Astrocyte (in vitro differentiated cells and primary cell): ENCODE results near the gene OCA2. TPM values are rescaled to one million over a fixed set of nuclear protein-coding genes. Genes with fewer than 3 reads are reported as not detected.

ENCODE experiments used
- DNase-seq: peaks from one replicate; pipeline ENCODE4 v3.0.0-alpha.2; 2010; ENCODE audit warnings: low read depth
- FAIRE-seq: peaks from 2 replicates; lab custom pipeline; 2011; peaks lifted over from hg19 to GRCh38; lab: Jason Lieb, UNC
- H2AFZ ChIP-seq: 2 replicates; pipeline ENCODE4 v1.6.0; 2012; ENCODE audit warnings: low read depth, low read length, inconsistent platforms
- H3K27ac ChIP-seq: 2 replicates; pipeline ENCODE4 v1.5.1; 2011; ENCODE audit warnings: low read depth, low read length, inconsistent platforms
- H3K27me3 ChIP-seq: 2 replicates; pipeline ENCODE4 v1.6.0; 2011; ENCODE audit warnings: low read length, inconsistent platforms; ENCODE audit not compliant: insufficient read depth
- H3K36me3 ChIP-seq: 2 replicates; pipeline ENCODE4 v1.5.1; 2011; ENCODE audit warnings: low read length, inconsistent platforms; ENCODE audit not compliant: insufficient read depth
- H3K4me1 ChIP-seq: 2 replicates; pipeline ENCODE4 v1.5.1; 2011; ENCODE audit warnings: low read length, inconsistent platforms; ENCODE audit not compliant: insufficient read depth
- H3K4me2 ChIP-seq: 2 replicates; pipeline ENCODE4 v1.6.0; 2012; ENCODE audit warnings: low read length, inconsistent platforms
- H3K4me3 ChIP-seq: 2 replicates; pipeline ENCODE4 v1.5.1; 2011; ENCODE audit warnings: low read depth, mild to moderate bottlenecking, low read length, inconsistent platforms; ENCODE audit not compliant: insufficient read depth
- H3K79me2 ChIP-seq: 2 replicates; pipeline ENCODE4 v1.6.0; 2012; ENCODE audit warnings: mild to moderate bottlenecking, low read length, inconsistent platforms; ENCODE audit not compliant: insufficient read depth
- H3K9ac ChIP-seq: 2 replicates; pipeline ENCODE4 v1.6.0; 2012; ENCODE audit warnings: mild to moderate bottlenecking, low read length, inconsistent platforms
- H3K9me3 ChIP-seq: 2 replicates; pipeline ENCODE4 v1.5.1; 2012; ENCODE audit warnings: low read depth, mild to moderate bottlenecking, low read length, inconsistent platforms; ENCODE audit not compliant: insufficient read depth
- H4K20me1 ChIP-seq: 2 replicates; pipeline ENCODE4 v1.6.0; 2012; ENCODE audit warnings: low read length, inconsistent platforms; ENCODE audit not compliant: insufficient read depth
- H3K27ac Mint-ChIP-seq: one replicate; pipeline ENCODE4 v1.8.0; 2021; ENCODE audit warnings: mild to moderate bottlenecking, mixed read lengths; ENCODE audit not compliant: unreplicated experiment
- H3K27me3 Mint-ChIP-seq: one replicate; pipeline ENCODE4 v1.8.0; 2021; ENCODE audit warnings: low read depth, mixed read lengths; ENCODE audit not compliant: unreplicated experiment
- H3K36me3 Mint-ChIP-seq: one replicate; pipeline ENCODE4 v1.8.0; 2021; ENCODE audit warnings: low read depth, mixed read lengths; ENCODE audit not compliant: unreplicated experiment
- H3K4me1 Mint-ChIP-seq: one replicate; pipeline ENCODE4 v1.8.0; 2021; ENCODE audit warnings: low read depth, mixed read lengths; ENCODE audit not compliant: unreplicated experiment
- H3K4me3 Mint-ChIP-seq: one replicate; pipeline ENCODE4 v1.8.0; 2021; ENCODE audit warnings: mild to moderate bottlenecking, moderate library complexity, mixed read lengths; ENCODE audit not compliant: unreplicated experiment
- H3K9me3 Mint-ChIP-seq: one replicate; pipeline ENCODE4 v1.8.0; 2021; ENCODE audit warnings: mild to moderate bottlenecking, mixed read lengths; ENCODE audit not compliant: unreplicated experiment
- EZH2 ChIP-seq: IDR thresholded peaks from 2 replicates; pipeline ENCODE4 v1.6.1; 2012; ENCODE audit warnings: mild to moderate bottlenecking, low read length, inconsistent platforms; ENCODE audit not compliant: insufficient read depth
- total RNA-seq: library from RNA; stranded (reverse); gene quantifications from 2 replicates; pipeline ENCODE4 v1.2.1, GENCODE V29; 2021
- TF ChIP-seq, protein P1 (sequence below): IDR thresholded peaks from 2 replicates; pipeline ENCODE4 v1.5.1; 2011; ENCODE audit warnings: low read depth, mild to moderate bottlenecking, inconsistent platforms, low read length, moderate library complexity; ENCODE audit not compliant: insufficient read depth

Gene OCA2
- total RNA-seq, 1 donor from 2014 or later = 2.9 TPM

DNA sequence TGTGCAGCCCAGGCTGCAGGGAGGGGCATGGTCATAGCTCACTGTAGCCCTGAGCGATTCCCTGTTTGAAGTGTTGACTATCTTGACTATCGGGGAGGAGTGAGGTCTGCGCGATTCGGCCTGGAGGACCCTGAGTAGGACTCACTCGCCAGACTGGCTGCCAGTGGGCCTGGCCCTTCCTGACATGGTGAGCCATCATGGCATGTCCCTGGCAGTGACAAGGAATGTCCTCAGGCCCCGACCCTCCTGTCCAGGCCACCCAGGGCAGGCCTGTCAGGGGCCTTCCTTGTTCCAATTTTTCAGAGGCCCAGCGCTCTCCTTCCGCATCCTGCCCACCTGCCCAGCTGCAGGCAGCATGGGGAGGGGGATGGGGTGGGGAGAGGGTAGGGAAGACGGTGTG, 5.2 kb upstream of the OCA2 start:
- Histone ChIP-seq H3K9ac (no peak overlapping the region), H2AFZ (no peak overlapping the region), H3K9me3 (no peaks in the 10 kb centered on the region), H3K79me2 (no peaks in the 10 kb centered on the region), H3K4me1 (peaks cover 7% of the 10 kb centered on the region), H3K36me3 (no peaks in the 10 kb centered on the region), H3K27ac (no peak overlapping the region), H3K4me2 (no peak overlapping the region), H4K20me1 (no peaks in the 10 kb centered on the region), H3K27me3 (peaks cover 8% of the 10 kb centered on the region), H3K4me3 (no peak overlapping the region)
- Mint-ChIP-seq H3K27ac (no peak overlapping the region), H3K9me3 (no peaks in the 10 kb centered on the region), H3K4me1 (no peaks in the 10 kb centered on the region), H3K27me3 (peaks cover 35% of the 10 kb centered on the region), H3K4me3 (no peak overlapping the region), H3K36me3 (no peaks in the 10 kb centered on the region)
- no peak for FAIRE-seq
- DNase-seq = no peak
- TF ChIP-seq EZH2 = no peak
- TF ChIP-seq, protein P1, sequence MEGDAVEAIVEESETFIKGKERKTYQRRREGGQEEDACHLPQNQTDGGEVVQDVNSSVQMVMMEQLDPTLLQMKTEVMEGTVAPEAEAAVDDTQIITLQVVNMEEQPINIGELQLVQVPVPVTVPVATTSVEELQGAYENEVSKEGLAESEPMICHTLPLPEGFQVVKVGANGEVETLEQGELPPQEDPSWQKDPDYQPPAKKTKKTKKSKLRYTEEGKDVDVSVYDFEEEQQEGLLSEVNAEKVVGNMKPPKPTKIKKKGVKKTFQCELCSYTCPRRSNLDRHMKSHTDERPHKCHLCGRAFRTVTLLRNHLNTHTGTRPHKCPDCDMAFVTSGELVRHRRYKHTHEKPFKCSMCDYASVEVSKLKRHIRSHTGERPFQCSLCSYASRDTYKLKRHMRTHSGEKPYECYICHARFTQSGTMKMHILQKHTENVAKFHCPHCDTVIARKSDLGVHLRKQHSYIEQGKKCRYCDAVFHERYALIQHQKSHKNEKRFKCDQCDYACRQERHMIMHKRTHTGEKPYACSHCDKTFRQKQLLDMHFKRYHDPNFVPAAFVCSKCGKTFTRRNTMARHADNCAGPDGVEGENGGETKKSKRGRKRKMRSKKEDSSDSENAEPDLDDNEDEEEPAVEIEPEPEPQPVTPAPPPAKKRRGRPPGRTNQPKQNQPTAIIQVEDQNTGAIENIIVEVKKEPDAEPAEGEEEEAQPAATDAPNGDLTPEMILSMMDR = no peak

DNA sequence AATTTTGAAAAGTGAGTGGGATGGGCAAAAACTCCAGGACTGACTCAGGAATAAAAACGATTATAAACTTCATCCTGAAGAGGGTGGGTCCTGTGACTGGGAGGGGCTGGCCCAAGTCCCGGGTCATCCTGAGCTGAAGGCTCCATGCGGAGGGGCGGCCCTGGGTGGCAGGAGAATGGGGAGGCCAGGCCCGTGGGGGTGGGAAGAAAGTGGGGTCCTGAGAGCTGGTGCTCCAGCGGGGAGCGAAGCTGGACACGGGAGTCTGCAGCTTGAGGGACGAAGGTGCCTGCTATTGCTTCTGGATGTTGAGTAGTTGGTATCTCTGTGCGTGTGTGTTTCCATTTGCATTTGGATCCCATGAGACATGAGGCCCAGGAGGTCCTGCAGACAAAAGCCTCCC, 4.7 kb upstream of the OCA2 start:
- H3K79me2 ChIP-seq = no peaks in the 10 kb centered on the region
- H3K9me3 ChIP-seq = no peaks in the 10 kb centered on the region
- H3K36me3 ChIP-seq = no peaks in the 10 kb centered on the region
- no peak overlapping the region for H3K4me3 ChIP-seq
- H3K27ac Mint-ChIP-seq = no peak overlapping the region
- H3K9me3 Mint-ChIP-seq = no peaks in the 10 kb centered on the region
- no peaks in the 10 kb centered on the region for H3K36me3 Mint-ChIP-seq
- no peaks in the 10 kb centered on the region for H3K4me1 Mint-ChIP-seq
- H3K27me3 ChIP-seq = peaks cover 11% of the 10 kb centered on the region
- peaks cover 11% of the 10 kb centered on the region for H3K4me1 ChIP-seq
- no peak overlapping the region for H3K9ac ChIP-seq
- H3K27me3 Mint-ChIP-seq = peaks cover 35% of the 10 kb centered on the region
- TF ChIP-seq EZH2 = no peak
- TF ChIP-seq, protein P1 = no peak
- H3K27ac ChIP-seq = no peak overlapping the region
- H3K4me2 ChIP-seq = no peak overlapping the region
- no peak overlapping the region for H3K4me3 Mint-ChIP-seq
- FAIRE-seq (no peak), DNase-seq (no peak)
- H4K20me1 ChIP-seq = no peaks in the 10 kb centered on the region
- no peak overlapping the region for H2AFZ ChIP-seq

DNA sequence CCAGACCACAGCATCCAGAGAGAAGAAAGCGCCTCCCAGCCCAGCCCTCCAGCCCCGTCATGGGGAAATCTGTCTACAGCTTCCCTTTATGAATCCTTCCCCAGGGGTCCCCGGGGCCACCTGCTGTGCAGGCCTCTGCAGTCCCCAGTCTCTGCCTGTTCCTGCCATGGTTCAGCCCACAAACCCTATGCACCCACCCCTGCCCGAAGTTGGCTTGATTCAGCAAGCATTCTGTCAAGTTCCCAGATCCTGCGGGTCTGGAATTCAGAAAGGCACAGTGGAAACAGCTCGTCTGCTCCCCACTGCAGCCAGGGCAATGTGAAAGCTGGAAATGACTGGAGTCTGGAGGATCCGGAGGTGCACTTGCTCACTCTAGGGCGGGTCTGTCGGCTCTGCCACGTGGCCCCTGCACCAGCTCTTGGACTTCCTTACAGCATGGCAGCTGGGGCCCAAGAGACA, 2.9 kb upstream of the OCA2 start:
- H3K4me3 ChIP-seq = no peak overlapping the region
- no peak overlapping the region for H3K27ac ChIP-seq
- H3K27me3 ChIP-seq = peaks cover 18% of the 10 kb centered on the region
- H3K27ac Mint-ChIP-seq = no peak overlapping the region
- DNase-seq (no peak), FAIRE-seq (no peak)
- no peak overlapping the region for H3K4me2 ChIP-seq
- H3K36me3 ChIP-seq = no peaks in the 10 kb centered on the region
- H3K36me3 Mint-ChIP-seq = no peaks in the 10 kb centered on the region
- H3K27me3 Mint-ChIP-seq = peaks cover 39% of the 10 kb centered on the region
- H3K4me1 Mint-ChIP-seq = peaks cover 13% of the 10 kb centered on the region
- TF ChIP-seq, protein P1 = no peak
- TF ChIP-seq EZH2 = no peak
- no peaks in the 10 kb centered on the region for H3K9me3 Mint-ChIP-seq
- H3K4me1 ChIP-seq = peaks cover 12% of the 10 kb centered on the region
- no peaks in the 10 kb centered on the region for H3K9me3 ChIP-seq
- no peak overlapping the region for H3K4me3 Mint-ChIP-seq
- no peak overlapping the region for H2AFZ ChIP-seq
- H3K79me2 ChIP-seq = no peaks in the 10 kb centered on the region
- H4K20me1 ChIP-seq = peaks cover 12% of the 10 kb centered on the region
- H3K9ac ChIP-seq = no peak overlapping the region
